ENCODE measurements around the gene KATNB1. TPM values are rescaled to one million over a fixed set of nuclear protein-coding genes. Genes with fewer than 3 reads are reported as not detected.

KATNB1 gene
- polyA plus RNA-seq, 2 donors, result 10.5 to 16.5 TPM

- Histone ChIP-seq H3K4me3 (ENCODE audit: low read depth in 1 of 2, low read length in 2 of 2) (no peak overlapping the region), H3K27ac (ENCODE audit: low read depth in 2 of 2, low read length in 1 of 2) (no peak overlapping the region), H3K27me3 (ENCODE audit: control insufficient read depth in 1 of 2, insufficient read depth in 2 of 2, low read length in 2 of 2) (no peaks in the 10 kb centered on the region), H3K36me3 (ENCODE audit: control insufficient read depth in 2 of 2, insufficient read depth in 2 of 2, low read length in 1 of 2) (peaks cover 0 to 16% of the 10 kb centered on the region in 2 donors), H3K4me1 (ENCODE audit: control insufficient read depth in 2 of 2, insufficient read depth in 2 of 2, low read length in 1 of 2) (peaks cover under 1 to 3% of the 10 kb centered on the region in 2 donors), H3K9me3 (ENCODE audit: control insufficient read depth in 2 of 2, insufficient read depth in 1 of 2, low read depth in 1 of 2, low read length in 1 of 2) (no peaks in the 10 kb centered on the region)
- WGBS, 2 donors, result 44 to 53% methylated on average over 6 of the region's 6 CpGs
These were observed 29.0 kb downstream of the KATNB1 start for GRCh38 chr16:57764341-57765159.

- peaks cover 0 to 15% of the 10 kb centered on the region in 2 donors for H3K36me3 ChIP-seq (ENCODE audit: control insufficient read depth in 2 of 2, insufficient read depth in 2 of 2, low read length in 1 of 2)
- no peaks in the 10 kb centered on the region for H3K27me3 ChIP-seq (ENCODE audit: control insufficient read depth in 1 of 2, insufficient read depth in 2 of 2, low read length in 2 of 2)
These were observed 29.7 kb downstream of the KATNB1 start for GRCh38 chr16:57765160-57765728.

GRCh38 chr16:57766714-57767348, 31.3 kb downstream of the KATNB1 start:
- WGBS, 2 donors, result 88 to 91% methylated on average over 15 of the region's 15 CpGs
- Histone ChIP-seq H3K4me3 (ENCODE audit: low read depth in 1 of 2, low read length in 2 of 2) (no peak overlapping the region), H3K27ac (ENCODE audit: low read depth in 2 of 2, low read length in 1 of 2) (no peak overlapping the region), H3K9me3 (ENCODE audit: control insufficient read depth in 2 of 2, insufficient read depth in 1 of 2, low read depth in 1 of 2, low read length in 1 of 2) (no peaks in the 10 kb centered on the region), H3K36me3 (ENCODE audit: control insufficient read depth in 2 of 2, insufficient read depth in 2 of 2, low read length in 1 of 2) (peaks cover 0 to 20% of the 10 kb centered on the region in 2 donors), H3K4me1 (ENCODE audit: control insufficient read depth in 2 of 2, insufficient read depth in 2 of 2, low read length in 1 of 2) (peaks cover 0 to 3% of the 10 kb centered on the region in 2 donors), H3K27me3 (ENCODE audit: control insufficient read depth in 1 of 2, insufficient read depth in 2 of 2, low read length in 2 of 2) (no peaks in the 10 kb centered on the region)

More at GRCh38 chr16:57765160-57765728, 29.7 kb downstream of the KATNB1 start:
- WGBS, 2 donors, result 91 to 93% methylated on average over 16 to 17 of the region's 17 CpGs
- Histone ChIP-seq H3K4me1 (ENCODE audit: control insufficient read depth in 2 of 2, insufficient read depth in 2 of 2, low read length in 1 of 2) (peaks cover 0 to 3% of the 10 kb centered on the region in 2 donors), H3K9me3 (ENCODE audit: control insufficient read depth in 2 of 2, insufficient read depth in 1 of 2, low read depth in 1 of 2, low read length in 1 of 2) (no peaks in the 10 kb centered on the region), H3K4me3 (ENCODE audit: low read depth in 1 of 2, low read length in 2 of 2) (no peak overlapping the region), H3K27ac (ENCODE audit: low read depth in 2 of 2, low read length in 1 of 2) (no peak overlapping the region)

GRCh38 chr16:57769541-57770145, 34.1 kb downstream of the KATNB1 start:
- Histone ChIP-seq H3K4me1 (ENCODE audit: control insufficient read depth in 2 of 2, insufficient read depth in 2 of 2, low read length in 1 of 2) (peaks cover 0 to 3% of the 10 kb centered on the region in 2 donors), H3K27ac (ENCODE audit: low read depth in 2 of 2, low read length in 1 of 2) (no peak overlapping the region), H3K27me3 (ENCODE audit: control insufficient read depth in 1 of 2, insufficient read depth in 2 of 2, low read length in 2 of 2) (no peaks in the 10 kb centered on the region), H3K9me3 (ENCODE audit: control insufficient read depth in 2 of 2, insufficient read depth in 1 of 2, low read depth in 1 of 2, low read length in 1 of 2) (no peaks in the 10 kb centered on the region), H3K4me3 (ENCODE audit: low read depth in 1 of 2, low read length in 2 of 2) (no peak overlapping the region), H3K36me3 (ENCODE audit: control insufficient read depth in 2 of 2, insufficient read depth in 2 of 2, low read length in 1 of 2) (peaks cover 0 to 28% of the 10 kb centered on the region in 2 donors)
- WGBS, 2 donors, result 89 to 90% methylated on average over 22 of the region's 22 CpGs

GRCh38 chr16:57770361-57770760, 34.8 kb downstream of the KATNB1 start:
- no peak overlapping the region for H3K27ac ChIP-seq (ENCODE audit: low read depth in 2 of 2, low read length in 1 of 2)
- no peak overlapping the region for H3K4me3 ChIP-seq (ENCODE audit: low read depth in 1 of 2, low read length in 2 of 2)
- no peaks in the 10 kb centered on the region for H3K27me3 ChIP-seq (ENCODE audit: control insufficient read depth in 1 of 2, insufficient read depth in 2 of 2, low read length in 2 of 2)
- WGBS, 2 donors, result 92 to 94% methylated on average over 15 of the region's 15 CpGs
- H3K9me3 ChIP-seq (ENCODE audit: control insufficient read depth in 2 of 2, insufficient read depth in 1 of 2, low read depth in 1 of 2, low read length in 1 of 2), result no peaks in the 10 kb centered on the region
- peaks cover 0 to 3% of the 10 kb centered on the region in 2 donors for H3K4me1 ChIP-seq (ENCODE audit: control insufficient read depth in 2 of 2, insufficient read depth in 2 of 2, low read length in 1 of 2)
- H3K36me3 ChIP-seq (ENCODE audit: control insufficient read depth in 2 of 2, insufficient read depth in 2 of 2, low read length in 1 of 2), result peaks cover 0 to 28% of the 10 kb centered on the region in 2 donors

- peaks cover 0 to 31% of the 10 kb centered on the region in 2 donors for H3K36me3 ChIP-seq (ENCODE audit: control insufficient read depth in 2 of 2, insufficient read depth in 2 of 2, low read length in 1 of 2)
- no peak overlapping the region for H3K27ac ChIP-seq (ENCODE audit: low read depth in 2 of 2, low read length in 1 of 2)
- no peaks in the 10 kb centered on the region for H3K9me3 ChIP-seq (ENCODE audit: control insufficient read depth in 2 of 2, insufficient read depth in 1 of 2, low read depth in 1 of 2, low read length in 1 of 2)
- H3K4me1 ChIP-seq (ENCODE audit: control insufficient read depth in 2 of 2, insufficient read depth in 2 of 2, low read length in 1 of 2), result peaks cover 0 to 3% of the 10 kb centered on the region in 2 donors
- 93 to 94% methylated on average over 26 of the region's 26 CpGs for WGBS, 2 donors
- H3K27me3 ChIP-seq (ENCODE audit: control insufficient read depth in 1 of 2, insufficient read depth in 2 of 2, low read length in 2 of 2), result no peaks in the 10 kb centered on the region
- no peak overlapping the region for H3K4me3 ChIP-seq (ENCODE audit: low read depth in 1 of 2, low read length in 2 of 2)
These were observed 35.7 kb downstream of the KATNB1 start for GRCh38 chr16:57771141-57771785.

GRCh38 chr16:57773019-57773418, 37.4 kb downstream of the KATNB1 start:
- Histone ChIP-seq H3K27me3 (ENCODE audit: control insufficient read depth in 1 of 2, insufficient read depth in 2 of 2, low read length in 2 of 2) (no peaks in the 10 kb centered on the region), H3K27ac (ENCODE audit: low read depth in 2 of 2, low read length in 1 of 2) (no peak overlapping the region)
- 78 to 79% methylated on average over 11 of the region's 11 CpGs for WGBS, 2 donors

GRCh38 chr16:57773655-57774295, 38.2 kb downstream of the KATNB1 start:
- 82 to 89% methylated on average over 11 of the region's 11 CpGs for WGBS, 2 donors
- Histone ChIP-seq H3K36me3 (ENCODE audit: control insufficient read depth in 2 of 2, insufficient read depth in 2 of 2, low read length in 1 of 2) (peaks cover 0 to 27% of the 10 kb centered on the region in 2 donors), H3K27me3 (ENCODE audit: control insufficient read depth in 1 of 2, insufficient read depth in 2 of 2, low read length in 2 of 2) (no peaks in the 10 kb centered on the region), H3K9me3 (ENCODE audit: control insufficient read depth in 2 of 2, insufficient read depth in 1 of 2, low read depth in 1 of 2, low read length in 1 of 2) (no peaks in the 10 kb centered on the region), H3K4me3 (ENCODE audit: low read depth in 1 of 2, low read length in 2 of 2) (no peak overlapping the region), H3K27ac (ENCODE audit: low read depth in 2 of 2, low read length in 1 of 2) (no peak overlapping the region), H3K4me1 (ENCODE audit: control insufficient read depth in 2 of 2, insufficient read depth in 2 of 2, low read length in 1 of 2) (peaks cover 0 to 3% of the 10 kb centered on the region in 2 donors)

More at GRCh38 chr16:57773019-57773418, 37.4 kb downstream of the KATNB1 start:
- H3K4me3 ChIP-seq (ENCODE audit: low read depth in 1 of 2, low read length in 2 of 2), result no peak overlapping the region
- peaks cover 0 to 27% of the 10 kb centered on the region in 2 donors for H3K36me3 ChIP-seq (ENCODE audit: control insufficient read depth in 2 of 2, insufficient read depth in 2 of 2, low read length in 1 of 2)
- no peaks in the 10 kb centered on the region for H3K9me3 ChIP-seq (ENCODE audit: control insufficient read depth in 2 of 2, insufficient read depth in 1 of 2, low read depth in 1 of 2, low read length in 1 of 2)
- H3K4me1 ChIP-seq (ENCODE audit: control insufficient read depth in 2 of 2, insufficient read depth in 2 of 2, low read length in 1 of 2), result peaks cover 0 to 3% of the 10 kb centered on the region in 2 donors
